Activated CD8-positive, alpha-beta memory T cell treated with anti-CD3 and anti-CD28 coated beads for 36 hours (primary cell): ENCODE results near the gene CAMK1D. TPM values are rescaled to one million over a fixed set of nuclear protein-coding genes. Genes with fewer than 3 reads are reported as not detected.
"Not testable (repeated sequence)": the region's sequence is repeated elsewhere in the genome, so short reads cannot be mapped to it uniquely, and the experiment has no call there.

Experiments used
- CTCF ChIA-PET: fragments of 350-600 bp; sonication (Branson Sonifier 250); formaldehyde crosslinking; loops from one replicate; lab custom pipeline; 2021; ENCODE audit warnings: antibody characterized with exemption; lab: Charles Lee
- POLR2A ChIA-PET: fragments of 350-600 bp; sonication (Branson Sonifier 250); formaldehyde crosslinking; loops from one replicate; lab custom pipeline; 2021; ENCODE audit warnings: antibody characterized with exemption; lab: Charles Lee
- total RNA-seq, 2 experiments: library from RNA; stranded (reverse); gene quantifications; one replicate each; pipeline ENCODE4 v1.2.3, GENCODE V29; 2021

Gene CAMK1D
- total RNA-seq, 2 experiments from 2014 or later, result 8.7 to 11.4 TPM

GRCh38 chr10:12543589-12543988 is 194.2 kb downstream of the CAMK1D start:
- CTCF ChIA-PET, result no interaction called here
- POLR2A ChIA-PET, result no interaction called here

GRCh38 chr10:12546160-12546802 is 196.9 kb downstream of the CAMK1D start:
- CTCF ChIA-PET, POLR2A ChIA-PET: not testable (repeated sequence)

- CTCF ChIA-PET, result no interaction called here
- POLR2A ChIA-PET, result no interaction called here
Observed at GRCh38 chr10:12547301-12547771, 198.0 kb downstream of the CAMK1D start.

- CTCF ChIA-PET, result no interaction called here
Observed at GRCh38 chr10:12549297-12549696, 199.9 kb downstream of the CAMK1D start.

GRCh38 chr10:12550994-12551393 is 201.6 kb downstream of the CAMK1D start:
- CTCF ChIA-PET, result no interaction called here
- POLR2A ChIA-PET, result no interaction called here

More at GRCh38 chr10:12549297-12549696, 199.9 kb downstream of the CAMK1D start:
- POLR2A ChIA-PET, result no interaction called here

GRCh38 chr10:12556039-12556438 is 206.7 kb downstream of the CAMK1D start:
- ChIA-PET CTCF (no interaction called here), POLR2A (no interaction called here)

- ChIA-PET CTCF (no interaction called here), POLR2A (no interaction called here)
Observed at GRCh38 chr10:12559578-12560178, 210.3 kb downstream of the CAMK1D start.

GRCh38 chr10:12561307-12561706 is 212.0 kb downstream of the CAMK1D start:
- CTCF ChIA-PET, result no interaction called here
- POLR2A ChIA-PET, result no interaction called here

GRCh38 chr10:12561720-12562119 is 212.4 kb downstream of the CAMK1D start:
- ChIA-PET POLR2A (no interaction called here), CTCF (no interaction called here)

GRCh38 chr10:12563489-12563888 is 214.1 kb downstream of the CAMK1D start:
- POLR2A ChIA-PET, result no interaction called here
- CTCF ChIA-PET, result interaction anchor here (1.3 kb wide), 1 partner anchor 299 kb away, joined by 4 read pairs; no protein-coding TSS in a partner anchor

GRCh38 chr10:12564173-12564572 is 214.8 kb downstream of the CAMK1D start:
- POLR2A ChIA-PET, result interaction anchor here (0.6 to 0.7 kb wide), 3 partner anchors 16 to 257 kb away, joined by 5 to 6 read pairs (median 6); no protein-coding TSS in a partner anchor
- CTCF ChIA-PET, result interaction anchor here (0.6 to 1.3 kb wide), 3 partner anchors 213 to 545 kb away, joined by 3 to 5 read pairs (median 4); no protein-coding TSS in a partner anchor

GRCh38 chr10:12566161-12567115 is 217.1 kb downstream of the CAMK1D start:
- POLR2A ChIA-PET, result interaction anchor here (0.6 kb wide), 2 partner anchors 222 to 450 kb away, joined by 3 to 6 read pairs; no protein-coding TSS in a partner anchor
- CTCF ChIA-PET, result no interaction called here

- POLR2A ChIA-PET, result interaction anchor here (0.6 kb wide), 1 partner anchor 113 kb away, joined by 3 read pairs; no protein-coding TSS in a partner anchor
- CTCF ChIA-PET, result no interaction called here
Observed at GRCh38 chr10:12568391-12569009, 219.2 kb downstream of the CAMK1D start.

GRCh38 chr10:12572281-12572680 is 222.9 kb downstream of the CAMK1D start:
- POLR2A ChIA-PET, result no interaction called here
- CTCF ChIA-PET, result no interaction called here

- POLR2A ChIA-PET, result no interaction called here
Observed at GRCh38 chr10:12577610-12578009, 228.3 kb downstream of the CAMK1D start.

GRCh38 chr10:12579954-12580858 is 230.9 kb downstream of the CAMK1D start:
- ChIA-PET CTCF (no interaction called here), POLR2A (no interaction called here)

More at GRCh38 chr10:12577610-12578009, 228.3 kb downstream of the CAMK1D start:
- CTCF ChIA-PET, result no interaction called here

- ChIA-PET CTCF (interaction anchor here (1.2 kb wide), 1 partner anchor 225 kb away, joined by 4 read pairs; no protein-coding TSS in a partner anchor), POLR2A (no interaction called here)
Observed at GRCh38 chr10:12583891-12584595, 234.7 kb downstream of the CAMK1D start.
